Measurements from ENCODE around the gene KIDINS220. TPM values are rescaled to one million over a fixed set of nuclear protein-coding genes. Genes with fewer than 3 reads are reported as not detected.

KIDINS220 gene
- total and polyA plus RNA-seq, 2 of the 13 experiments (the other 11 are each of a cell fraction or from before 2014, with no cell fraction given): 25.2 to 32.3 TPM

DNA sequence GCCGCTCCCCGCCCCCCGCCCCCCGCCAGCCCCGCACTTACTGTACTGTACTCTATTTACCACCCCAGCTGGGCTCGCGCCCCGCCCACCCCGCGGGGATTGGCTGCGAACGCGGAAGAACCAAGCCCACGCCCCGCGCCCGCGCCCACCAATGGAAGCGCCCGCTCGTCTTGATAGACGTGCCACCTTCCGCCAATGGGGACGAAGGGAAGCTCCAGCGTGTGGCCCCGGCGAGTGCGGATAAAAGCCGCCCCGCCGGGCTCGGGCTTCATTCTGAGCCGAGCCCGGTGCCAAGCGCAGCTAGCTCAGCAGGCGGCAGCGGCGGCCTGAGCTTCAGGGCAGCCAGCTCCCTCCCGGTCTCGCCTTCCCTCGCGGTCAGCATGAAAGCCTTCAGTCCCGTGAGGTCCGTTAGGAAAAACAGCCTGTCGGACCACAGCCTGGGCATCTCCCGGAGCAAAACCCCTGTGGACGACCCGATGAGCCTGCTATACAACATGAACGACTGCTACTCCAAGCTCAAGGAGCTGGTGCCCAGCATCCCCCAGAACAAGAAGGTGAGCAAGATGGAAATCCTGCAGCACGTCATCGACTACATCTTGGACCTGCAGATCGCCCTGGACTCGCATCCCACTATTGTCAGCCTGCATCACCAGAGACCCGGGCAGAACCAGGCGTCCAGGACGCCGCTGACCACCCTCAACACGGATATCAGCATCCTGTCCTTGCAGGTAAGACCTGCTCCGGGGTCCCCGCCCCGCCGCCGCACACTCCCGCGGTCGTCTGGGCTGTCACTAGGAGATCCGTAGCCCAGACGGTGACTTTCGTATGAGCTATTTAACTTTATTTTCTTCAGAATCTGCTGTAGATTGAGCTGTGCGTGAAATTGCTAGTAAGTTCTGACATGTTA lies 155.4 kb downstream of the KIDINS220 start, which contains the start of gene ID2 (continued):
- TF ChIP-seq BCL3 (CRISPR knock-in tag; IDR thresholded peaks at IDR 0.05) (peak; percentile 60), ZNF629 (CRISPR knock-in tag; conservative IDR thresholded peaks at IDR 0.05) (peak; percentile 49), ZC3H13 (CRISPR knock-in tag; IDR thresholded peaks at IDR 0.05) (peak; percentile 88), MLLT10 (CRISPR knock-in tag; IDR thresholded peaks at IDR 0.05) (no peak), CREB1 (IDR thresholded peaks at IDR 0.05) (peak; percentile 83), CREB1 (CRISPR knock-in tag; IDR thresholded peaks at IDR 0.05) (peak; percentile 67), ZNF33B (CRISPR knock-in tag; IDR thresholded peaks at IDR 0.05) (peak; percentile 93), ZNF781 (CRISPR knock-in tag; IDR thresholded peaks at IDR 0.05; ENCODE audit: borderline replicate concordance, not compliant biosample characterization) (peak; percentile 83), SALL1 (CRISPR knock-in tag; IDR thresholded peaks at IDR 0.05) (peak; percentile 97), ZNF256 (CRISPR knock-in tag; conservative IDR thresholded peaks at IDR 0.05) (peak; percentile 93), ZNF564 (CRISPR knock-in tag; IDR thresholded peaks at IDR 0.05) (peak; percentile 92; the same call in 1 of the 2 replicates), HHEX (CRISPR knock-in tag; IDR thresholded peaks at IDR 0.05) (no peak), ZFYVE20 (CRISPR knock-in tag; IDR thresholded peaks at IDR 0.05; ENCODE audit: borderline replicate concordance, low read depth) (0 out of 2 replicates have a peak, but pooled peaks have one; percentile 70), RAD51 (IDR thresholded peaks at IDR 0.05; ENCODE audit: borderline replicate concordance) (no peak), TFDP2 (CRISPR knock-in tag; IDR thresholded peaks at IDR 0.05) (peak; percentile 51; the same call in 1 of the 2 replicates)
- TF ChIP-seq, protein P1, sequence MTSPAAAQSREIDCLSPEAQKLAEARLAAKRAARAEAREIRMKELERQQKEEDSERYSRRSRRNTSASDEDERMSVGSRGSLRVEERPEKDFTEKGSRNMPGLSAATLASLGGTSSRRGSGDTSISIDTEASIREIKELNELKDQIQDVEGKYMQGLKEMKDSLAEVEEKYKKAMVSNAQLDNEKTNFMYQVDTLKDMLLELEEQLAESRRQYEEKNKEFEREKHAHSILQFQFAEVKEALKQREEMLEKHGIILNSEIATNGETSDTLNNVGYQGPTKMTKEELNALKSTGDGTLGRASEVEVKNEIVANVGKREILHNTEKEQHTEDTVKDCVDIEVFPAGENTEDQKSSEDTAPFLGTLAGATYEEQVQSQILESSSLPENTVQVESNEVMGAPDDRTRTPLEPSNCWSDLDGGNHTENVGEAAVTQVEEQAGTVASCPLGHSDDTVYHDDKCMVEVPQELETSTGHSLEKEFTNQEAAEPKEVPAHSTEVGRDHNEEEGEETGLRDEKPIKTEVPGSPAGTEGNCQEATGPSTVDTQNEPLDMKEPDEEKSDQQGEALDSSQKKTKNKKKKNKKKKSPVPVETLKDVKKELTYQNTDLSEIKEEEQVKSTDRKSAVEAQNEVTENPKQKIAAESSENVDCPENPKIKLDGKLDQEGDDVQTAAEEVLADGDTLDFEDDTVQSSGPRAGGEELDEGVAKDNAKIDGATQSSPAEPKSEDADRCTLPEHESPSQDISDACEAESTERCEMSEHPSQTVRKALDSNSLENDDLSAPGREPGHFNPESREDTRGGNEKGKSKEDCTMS (CRISPR knock-in tag; conservative IDR thresholded peaks at IDR 0.05): peak; percentile 94
- TF ChIP-seq, protein P2, sequence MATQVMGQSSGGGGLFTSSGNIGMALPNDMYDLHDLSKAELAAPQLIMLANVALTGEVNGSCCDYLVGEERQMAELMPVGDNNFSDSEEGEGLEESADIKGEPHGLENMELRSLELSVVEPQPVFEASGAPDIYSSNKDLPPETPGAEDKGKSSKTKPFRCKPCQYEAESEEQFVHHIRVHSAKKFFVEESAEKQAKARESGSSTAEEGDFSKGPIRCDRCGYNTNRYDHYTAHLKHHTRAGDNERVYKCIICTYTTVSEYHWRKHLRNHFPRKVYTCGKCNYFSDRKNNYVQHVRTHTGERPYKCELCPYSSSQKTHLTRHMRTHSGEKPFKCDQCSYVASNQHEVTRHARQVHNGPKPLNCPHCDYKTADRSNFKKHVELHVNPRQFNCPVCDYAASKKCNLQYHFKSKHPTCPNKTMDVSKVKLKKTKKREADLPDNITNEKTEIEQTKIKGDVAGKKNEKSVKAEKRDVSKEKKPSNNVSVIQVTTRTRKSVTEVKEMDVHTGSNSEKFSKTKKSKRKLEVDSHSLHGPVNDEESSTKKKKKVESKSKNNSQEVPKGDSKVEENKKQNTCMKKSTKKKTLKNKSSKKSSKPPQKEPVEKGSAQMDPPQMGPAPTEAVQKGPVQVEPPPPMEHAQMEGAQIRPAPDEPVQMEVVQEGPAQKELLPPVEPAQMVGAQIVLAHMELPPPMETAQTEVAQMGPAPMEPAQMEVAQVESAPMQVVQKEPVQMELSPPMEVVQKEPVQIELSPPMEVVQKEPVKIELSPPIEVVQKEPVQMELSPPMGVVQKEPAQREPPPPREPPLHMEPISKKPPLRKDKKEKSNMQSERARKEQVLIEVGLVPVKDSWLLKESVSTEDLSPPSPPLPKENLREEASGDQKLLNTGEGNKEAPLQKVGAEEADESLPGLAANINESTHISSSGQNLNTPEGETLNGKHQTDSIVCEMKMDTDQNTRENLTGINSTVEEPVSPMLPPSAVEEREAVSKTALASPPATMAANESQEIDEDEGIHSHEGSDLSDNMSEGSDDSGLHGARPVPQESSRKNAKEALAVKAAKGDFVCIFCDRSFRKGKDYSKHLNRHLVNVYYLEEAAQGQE (IDR thresholded peaks at IDR 0.05; ENCODE audit: borderline replicate concordance in 1 of 2, low read depth in 1 of 2, low read length in 2 of 2): peak in 1 of 2 experiments; percentile 89; a peak in 2 of 4 replicates
- TF ChIP-seq, protein P3, sequence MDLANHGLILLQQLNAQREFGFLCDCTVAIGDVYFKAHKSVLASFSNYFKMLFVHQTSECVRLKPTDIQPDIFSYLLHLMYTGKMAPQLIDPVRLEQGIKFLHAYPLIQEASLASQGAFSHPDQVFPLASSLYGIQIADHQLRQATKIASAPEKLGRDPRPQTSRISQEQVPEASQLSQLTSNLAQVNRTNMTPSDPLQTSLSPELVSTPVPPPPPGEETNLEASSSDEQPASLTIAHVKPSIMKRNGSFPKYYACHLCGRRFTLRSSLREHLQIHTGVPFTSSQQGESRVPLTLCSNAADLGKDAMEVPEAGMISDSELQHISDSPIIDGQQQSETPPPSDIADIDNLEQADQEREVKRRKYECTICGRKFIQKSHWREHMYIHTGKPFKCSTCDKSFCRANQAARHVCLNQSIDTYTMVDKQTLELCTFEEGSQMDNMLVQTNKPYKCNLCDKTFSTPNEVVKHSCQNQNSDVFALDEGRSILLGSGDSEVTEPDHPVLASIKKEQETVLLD (CRISPR knock-in tag; IDR thresholded peaks at IDR 0.05; ENCODE audit: low read depth): peak; percentile 65; the same call in 1 of the 2 replicates

All from HepG2 (cell line).